ENCODE measurements around the gene PBRM1. TPM values are rescaled to one million over a fixed set of nuclear protein-coding genes. Genes with fewer than 3 reads are reported as not detected.

PBRM1 gene
- total and polyA plus RNA-seq, 8 donors = 6.0 to 130 (median 64.9) TPM

DNA sequence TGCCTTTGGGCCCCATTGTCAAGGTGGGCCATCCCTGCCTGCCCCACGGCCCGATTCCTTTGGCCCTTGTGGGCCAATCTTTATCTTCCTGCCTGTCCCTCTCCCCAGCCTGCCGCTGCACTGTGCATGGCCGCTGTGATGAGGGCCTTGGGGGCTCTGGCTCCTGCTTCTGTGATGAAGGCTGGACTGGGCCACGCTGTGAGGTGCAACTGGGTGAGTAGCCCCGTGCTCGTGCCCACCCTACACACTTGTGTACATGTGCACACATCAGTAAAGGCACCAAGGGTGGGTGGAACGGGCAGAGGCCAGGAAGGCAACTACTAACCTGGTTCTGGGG, 164.3 kb downstream of the PBRM1 start:
- no peak overlapping the region for H3K27ac ChIP-seq
- peaks cover 0 to 62% (median 31%) of the 10 kb centered on the region in 4 donors for H3K36me3 ChIP-seq
- WGBS, 5 donors = 84 to 92% (median 89%) methylated on average over 6 to 8 of the region's 8 CpGs
- peaks cover 0 to 28% (median 20%) of the 10 kb centered on the region in 4 donors for H3K4me1 ChIP-seq
- no peaks in the 10 kb centered on the region for H3K9me3 ChIP-seq
- no peaks in the 10 kb centered on the region for H3K27me3 ChIP-seq
- intact Hi-C loops (cut with DNase I; ENCODE audit: low total_unique reads) = no loop called here
- DNase-seq = no peak
- TF ChIP-seq EP300 (IDR thresholded peaks at IDR 0.05) = no peak
- no peak overlapping the region for H3K4me3 ChIP-seq

DNA sequence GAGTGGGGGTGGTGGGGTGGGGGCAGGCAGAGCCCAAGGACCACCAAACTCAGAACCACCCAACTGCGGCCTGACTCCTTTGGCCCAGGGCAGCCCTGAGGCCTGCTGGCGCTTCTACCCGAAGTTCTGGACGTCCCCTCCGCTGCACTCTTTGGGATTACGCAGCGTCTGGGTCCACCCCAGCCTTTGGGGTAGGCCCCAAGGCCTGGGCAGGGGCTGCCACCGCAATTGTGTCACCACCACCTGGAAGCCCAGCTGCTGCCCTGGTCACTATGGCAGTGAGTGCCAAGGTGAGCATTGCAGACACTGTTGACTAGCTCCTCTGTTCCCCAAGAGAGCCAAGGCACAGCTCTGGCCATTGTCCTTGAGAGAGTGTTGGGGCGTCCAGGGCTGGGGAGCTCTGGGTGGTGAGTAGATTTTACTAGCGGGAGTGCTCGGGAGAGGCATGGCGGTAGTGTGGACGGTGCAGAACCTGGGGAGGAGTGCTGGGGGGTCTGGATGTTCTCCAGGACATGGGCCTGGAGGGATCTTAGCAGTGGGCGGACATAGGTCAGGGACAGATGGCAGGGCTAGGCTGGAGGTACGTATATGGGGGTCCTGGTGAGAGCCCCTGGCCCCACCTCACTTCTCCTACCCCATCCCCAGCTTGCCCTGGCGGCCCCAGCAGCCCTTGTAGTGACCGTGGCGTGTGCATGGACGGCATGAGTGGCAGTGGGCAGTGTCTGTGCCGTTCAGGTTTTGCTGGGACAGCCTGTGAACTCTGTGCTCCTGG, 164.8 kb downstream of the PBRM1 start:
- Histone ChIP-seq H3K4me1 (peaks cover 0 to 28% (median 20%) of the 10 kb centered on the region in 4 donors), H3K9me3 (no peaks in the 10 kb centered on the region), H3K27ac (no peak overlapping the region), H3K4me3 (no peak overlapping the region), H3K36me3 (peaks cover 0 to 62% (median 29%) of the 10 kb centered on the region in 4 donors), H3K27me3 (no peaks in the 10 kb centered on the region)
- WGBS, 5 donors = 86 to 90% (median 90%) methylated on average over 14 to 20 of the region's 20 CpGs
- TF ChIP-seq POLR2AphosphoS5 (IDR thresholded peaks at IDR 0.05) (no peak), POLR2A (IDR thresholded peaks at IDR 0.05) (no peak), EP300 (IDR thresholded peaks at IDR 0.05) (no peak)
- TF ChIP-seq, protein P1, sequence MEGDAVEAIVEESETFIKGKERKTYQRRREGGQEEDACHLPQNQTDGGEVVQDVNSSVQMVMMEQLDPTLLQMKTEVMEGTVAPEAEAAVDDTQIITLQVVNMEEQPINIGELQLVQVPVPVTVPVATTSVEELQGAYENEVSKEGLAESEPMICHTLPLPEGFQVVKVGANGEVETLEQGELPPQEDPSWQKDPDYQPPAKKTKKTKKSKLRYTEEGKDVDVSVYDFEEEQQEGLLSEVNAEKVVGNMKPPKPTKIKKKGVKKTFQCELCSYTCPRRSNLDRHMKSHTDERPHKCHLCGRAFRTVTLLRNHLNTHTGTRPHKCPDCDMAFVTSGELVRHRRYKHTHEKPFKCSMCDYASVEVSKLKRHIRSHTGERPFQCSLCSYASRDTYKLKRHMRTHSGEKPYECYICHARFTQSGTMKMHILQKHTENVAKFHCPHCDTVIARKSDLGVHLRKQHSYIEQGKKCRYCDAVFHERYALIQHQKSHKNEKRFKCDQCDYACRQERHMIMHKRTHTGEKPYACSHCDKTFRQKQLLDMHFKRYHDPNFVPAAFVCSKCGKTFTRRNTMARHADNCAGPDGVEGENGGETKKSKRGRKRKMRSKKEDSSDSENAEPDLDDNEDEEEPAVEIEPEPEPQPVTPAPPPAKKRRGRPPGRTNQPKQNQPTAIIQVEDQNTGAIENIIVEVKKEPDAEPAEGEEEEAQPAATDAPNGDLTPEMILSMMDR (IDR thresholded peaks at IDR 0.05) = no peak
- intact Hi-C loops (cut with DNase I; ENCODE audit: low total_unique reads) = no loop called here
- no peak for DNase-seq

DNA sequence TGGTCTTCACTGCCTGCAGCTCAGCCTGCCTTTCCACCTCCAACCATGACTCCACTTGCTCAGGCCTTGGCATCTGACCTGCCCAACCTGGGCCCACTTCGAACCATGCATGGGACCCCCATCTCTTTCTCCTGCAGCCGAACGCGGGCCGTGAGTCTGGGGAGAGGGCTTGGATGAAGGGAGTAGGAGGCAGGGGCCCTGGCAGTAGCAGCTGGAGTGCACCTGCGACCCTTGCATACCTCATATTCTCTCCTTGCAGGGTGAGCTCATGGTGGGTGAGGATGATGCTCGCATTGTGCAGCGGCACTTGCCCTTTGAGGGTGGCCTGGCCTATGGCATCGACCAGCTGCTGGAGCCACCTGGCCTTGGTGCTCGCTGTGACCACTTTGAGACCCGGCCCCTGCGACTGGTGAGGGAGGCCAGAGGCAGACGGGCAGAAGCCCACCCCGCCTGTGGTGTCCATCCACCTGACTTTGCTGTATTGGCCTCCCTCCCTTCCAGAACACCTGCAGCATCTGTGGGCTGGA, 165.5 kb downstream of the PBRM1 start:
- Histone ChIP-seq H3K36me3 (peaks cover 0 to 56% (median 29%) of the 10 kb centered on the region in 4 donors), H3K27ac (no peak overlapping the region), H3K27me3 (no peaks in the 10 kb centered on the region), H3K4me1 (peaks cover 0 to 22% (median 16%) of the 10 kb centered on the region in 4 donors), H3K9me3 (no peaks in the 10 kb centered on the region), H3K4me3 (no peak overlapping the region)
- DNase-seq = no peak
- 92 to 96% (median 94%) methylated on average over 10 to 14 of the region's 14 CpGs for WGBS, 5 donors
- TF ChIP-seq, protein P1 (IDR thresholded peaks at IDR 0.05) = no peak
- no peak for TF ChIP-seq POLR2A (IDR thresholded peaks at IDR 0.05)
- no peak for TF ChIP-seq POLR2AphosphoS5 (IDR thresholded peaks at IDR 0.05)
- TF ChIP-seq EP300 (IDR thresholded peaks at IDR 0.05) = no peak
- intact Hi-C loops (cut with DNase I; ENCODE audit: low total_unique reads) = no loop called here

DNA sequence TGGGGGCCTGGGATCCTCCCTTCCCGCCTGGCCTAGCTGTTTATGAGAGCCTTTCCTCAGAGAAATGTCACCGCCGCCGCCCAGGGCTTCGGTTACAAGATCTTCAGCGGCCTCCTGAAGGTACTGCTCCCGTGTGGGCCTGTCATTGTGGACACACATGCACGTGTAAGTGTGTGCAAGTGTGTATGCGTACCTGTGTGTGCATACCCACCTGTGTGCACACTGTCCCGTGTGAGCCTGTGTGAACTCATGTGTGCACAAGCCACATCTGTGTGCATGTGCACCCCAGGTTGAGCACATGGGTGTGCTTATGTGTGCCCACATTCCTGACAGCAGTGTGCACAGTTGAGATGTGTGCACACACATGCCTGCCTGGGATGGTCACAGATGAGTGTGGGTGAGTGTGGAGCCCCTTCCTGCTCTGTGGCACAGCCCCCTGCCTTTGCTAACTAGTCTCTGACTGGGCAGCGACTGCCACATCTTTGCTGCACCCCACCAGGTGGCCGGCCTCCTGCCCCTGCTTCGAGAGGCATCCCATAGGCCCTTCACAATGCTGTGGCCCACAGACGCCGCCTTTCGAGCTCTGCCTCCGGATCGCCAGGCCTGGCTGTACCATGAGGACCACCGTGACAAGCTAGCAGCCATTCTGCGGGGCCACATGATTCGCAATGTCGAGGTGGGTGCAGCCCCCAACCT, 166.1 kb downstream of the PBRM1 start:
- peaks cover 0 to 52% (median 25%) of the 10 kb centered on the region in 4 donors for H3K36me3 ChIP-seq
- no peaks in the 10 kb centered on the region for H3K9me3 ChIP-seq
- peaks cover 0 to 16% (median 10%) of the 10 kb centered on the region in 4 donors for H3K4me1 ChIP-seq
- no peaks in the 10 kb centered on the region for H3K27me3 ChIP-seq
- no peak for TF ChIP-seq EP300 (IDR thresholded peaks at IDR 0.05)
- no peak for TF ChIP-seq POLR2A (IDR thresholded peaks at IDR 0.05)
- TF ChIP-seq, protein P1 (IDR thresholded peaks at IDR 0.05) = no peak
- TF ChIP-seq POLR2AphosphoS5 (IDR thresholded peaks at IDR 0.05) = no peak
- H3K27ac ChIP-seq = no peak overlapping the region
- no peak for DNase-seq
- no peak overlapping the region for H3K4me3 ChIP-seq
- intact Hi-C loops (cut with DNase I; ENCODE audit: low total_unique reads) = no loop called here
- WGBS, 5 donors = 88 to 90% (median 89%) methylated on average over 18 to 22 of the region's 22 CpGs

All from stomach (tissue), 9 donors.